HG03025 (cell line): ENCODE results near the gene HOXD11.

Source experiments
- ATAC-seq: cut with Tn5 transposase; IDR thresholded peaks from one replicate; pipeline ENCODE4 v1.9.1; 2021; ENCODE audit warnings: mild to moderate bottlenecking, moderate library complexity; ENCODE audit not compliant: unreplicated experiment, low FRiP score

HOXD11 gene

DNA sequence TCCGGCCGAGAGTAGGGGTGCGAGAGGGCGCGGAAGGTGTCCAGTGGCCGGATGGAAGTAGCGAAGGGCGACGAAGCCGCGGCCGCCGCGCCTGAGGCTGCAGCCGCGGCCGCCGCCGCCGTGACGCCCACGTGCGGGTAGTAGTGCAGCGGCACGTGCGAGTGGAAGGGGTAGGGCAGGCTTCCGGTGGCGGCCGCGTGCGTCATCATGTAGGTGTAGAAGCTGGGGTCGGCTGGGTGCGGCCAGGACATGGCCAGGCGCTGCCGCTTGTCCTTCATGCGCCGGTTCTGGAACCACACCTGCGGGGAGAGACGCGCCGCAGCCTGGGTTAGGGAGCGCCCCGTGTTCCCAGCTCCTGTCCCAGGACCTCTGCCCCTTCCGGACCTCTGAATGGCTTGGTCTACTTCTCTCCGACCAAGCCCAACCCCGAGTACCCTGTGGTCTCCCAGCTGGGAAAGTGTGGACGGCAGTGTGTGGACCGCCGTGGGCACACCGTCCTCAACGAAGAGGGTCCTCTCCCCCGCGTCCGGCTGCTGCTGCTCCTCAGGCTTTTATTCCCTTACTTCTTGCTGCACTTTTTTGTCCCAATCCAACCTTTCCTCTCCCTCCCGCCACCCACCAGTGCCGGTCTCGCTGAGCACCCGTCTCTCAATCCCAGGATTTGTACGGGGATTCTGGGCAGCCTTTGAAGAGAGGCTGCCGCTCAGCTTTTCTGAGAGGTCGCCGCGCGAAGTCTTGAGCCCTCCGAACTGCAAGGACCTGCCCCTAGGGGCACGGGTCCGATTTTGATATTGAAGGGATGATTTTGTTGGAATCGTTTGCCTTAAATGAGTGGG, 26.3 kb upstream of the HOXD11 start:
- no peak for ATAC-seq

DNA sequence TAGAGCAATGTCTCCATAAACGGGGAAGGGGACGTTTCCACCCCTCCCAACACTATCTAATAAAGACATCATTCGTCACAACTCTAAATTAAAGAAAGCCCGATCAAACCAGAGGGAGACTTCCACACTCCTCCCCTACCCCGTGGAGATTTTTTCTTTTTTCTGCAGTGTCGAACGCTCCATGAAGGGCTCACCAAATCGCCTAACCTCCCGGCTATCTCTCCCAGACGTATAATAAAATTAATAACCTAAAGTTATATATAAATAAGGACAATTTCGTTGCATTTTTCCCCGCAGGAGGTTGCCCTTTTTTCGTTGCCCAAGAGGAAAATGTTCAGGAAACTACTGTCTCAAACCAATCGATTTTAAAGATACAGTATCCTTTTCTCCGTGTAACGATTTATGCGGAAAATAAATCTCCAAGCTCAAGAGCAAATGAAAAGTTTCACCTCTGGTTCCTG, 25.7 kb upstream of the HOXD11 start:
- ATAC-seq = no peak

DNA sequence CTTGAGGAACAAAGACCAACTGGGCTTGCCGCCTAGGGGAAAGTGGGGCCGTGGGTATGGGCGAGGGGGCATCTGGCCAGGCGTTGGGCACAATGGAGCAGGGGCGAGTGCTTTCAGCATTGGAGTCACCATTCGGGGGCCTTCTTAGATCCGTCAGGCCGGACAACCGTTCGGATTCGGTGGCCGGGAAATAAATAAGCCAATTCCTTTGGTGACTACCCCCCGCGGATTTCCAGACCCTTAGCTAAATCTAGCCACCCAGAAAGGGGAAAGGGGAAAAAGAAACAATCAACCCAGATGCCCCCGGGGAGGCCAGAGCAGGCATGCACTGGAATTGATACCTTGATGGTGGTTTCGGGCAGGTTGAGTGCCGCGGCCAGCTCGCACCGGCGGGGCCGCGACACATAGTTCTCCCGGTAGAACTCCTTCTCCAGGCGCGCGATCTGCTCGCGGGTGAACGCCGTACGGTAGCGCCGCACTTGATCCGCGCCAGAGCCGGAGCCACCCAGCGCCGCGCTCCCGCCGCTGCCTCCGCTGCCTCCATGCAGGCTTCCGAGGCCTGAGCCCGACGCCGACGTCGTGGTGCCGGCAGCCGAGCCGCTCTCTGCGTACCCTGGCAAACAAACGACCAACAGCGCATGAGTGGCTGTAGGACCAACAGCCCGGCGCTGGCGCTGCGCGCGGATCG, 25.1 kb upstream of the HOXD11 start:
- no peak for ATAC-seq

DNA sequence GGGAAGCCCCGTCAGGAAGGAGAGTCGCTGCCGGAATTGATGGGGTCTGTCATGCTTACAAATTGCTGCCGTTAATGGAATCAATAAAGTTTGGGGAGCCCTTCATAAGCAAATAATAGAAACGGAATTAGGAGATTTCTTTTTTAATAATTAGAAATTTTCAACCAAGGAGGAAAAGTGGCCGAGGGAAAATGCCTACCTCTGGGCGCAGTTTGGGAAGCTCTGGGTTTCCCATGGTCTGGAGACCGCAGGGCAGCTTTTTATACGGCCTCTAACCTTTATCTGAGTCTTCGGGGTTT, 24.6 kb upstream of the HOXD11 start:
- no peak for ATAC-seq

DNA sequence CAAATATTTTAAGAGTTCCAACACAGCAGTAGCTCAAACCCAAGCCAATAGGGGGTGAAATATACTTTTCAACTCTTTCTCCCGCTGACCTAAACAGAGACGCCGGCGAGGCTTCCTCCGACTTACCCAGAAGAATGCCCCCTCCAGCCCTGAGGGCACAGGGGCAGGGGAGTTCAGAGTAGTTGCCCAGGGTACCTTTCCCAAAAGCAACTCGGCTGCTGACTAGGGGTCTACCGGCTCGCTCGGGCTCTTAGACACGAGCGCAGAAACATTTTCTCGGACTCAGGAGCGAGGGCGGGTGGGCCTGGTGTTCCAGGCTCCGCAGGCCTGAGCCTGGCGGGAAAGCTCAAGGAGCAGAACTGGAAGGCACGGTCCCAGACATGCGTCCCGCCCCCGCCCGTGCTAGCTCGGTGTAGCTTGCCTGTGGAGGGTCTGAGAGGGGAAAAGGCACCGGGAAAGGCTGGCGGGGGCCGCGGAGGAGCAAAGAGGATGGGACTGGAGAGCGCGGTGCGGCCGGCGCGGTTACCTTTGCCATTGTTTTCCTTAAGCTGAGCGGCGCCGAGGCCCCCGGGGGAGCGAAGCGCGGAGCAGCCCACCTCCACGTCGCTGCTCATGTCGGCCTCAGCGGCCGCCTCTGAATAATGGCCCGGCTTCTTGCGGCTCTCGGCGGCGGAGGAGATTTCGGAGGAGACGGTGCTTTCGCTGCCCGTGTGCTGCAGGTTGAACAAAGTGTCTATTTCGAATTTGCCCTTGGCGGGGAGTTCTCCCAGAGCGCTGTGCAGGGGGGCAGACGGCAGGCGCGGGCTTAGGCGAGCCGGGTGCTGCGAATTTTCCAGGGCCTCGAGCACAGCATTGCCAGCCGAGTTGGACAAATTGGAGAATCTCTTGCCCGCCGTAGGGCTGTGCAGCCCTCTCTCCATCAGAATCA, 24.0 kb upstream of the HOXD11 start:
- ATAC-seq = no peak

DNA sequence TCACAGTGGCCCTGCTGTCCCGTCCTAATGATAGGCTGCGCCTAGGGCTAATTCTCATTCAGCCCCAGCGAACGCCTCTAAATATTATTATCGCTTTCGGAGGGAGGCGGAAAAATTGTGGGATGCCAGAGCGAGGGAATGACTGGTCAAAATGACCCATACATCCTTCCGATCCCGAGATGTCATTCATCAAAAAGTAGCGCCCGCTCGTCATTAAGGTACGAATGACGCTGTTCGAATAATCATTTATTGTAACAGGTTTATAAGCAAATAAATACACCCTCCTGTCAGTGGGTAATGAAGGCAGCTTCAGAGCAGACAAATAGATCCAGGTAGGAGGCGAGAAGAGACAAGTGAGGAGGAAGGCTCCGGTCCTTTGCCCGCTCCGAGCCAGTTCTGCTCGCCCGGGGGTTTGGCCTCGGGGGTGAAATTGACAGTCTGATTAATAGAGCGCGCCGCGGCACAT, 23.3 kb upstream of the HOXD11 start, which contains the start of gene EVX2:
Gene EVX2, minus strand, starts transcription at position 167 of the 466 bp plus-strand sequence. CDS start 186 bp downstream, outside the sequence.
- no peak for ATAC-seq

DNA sequence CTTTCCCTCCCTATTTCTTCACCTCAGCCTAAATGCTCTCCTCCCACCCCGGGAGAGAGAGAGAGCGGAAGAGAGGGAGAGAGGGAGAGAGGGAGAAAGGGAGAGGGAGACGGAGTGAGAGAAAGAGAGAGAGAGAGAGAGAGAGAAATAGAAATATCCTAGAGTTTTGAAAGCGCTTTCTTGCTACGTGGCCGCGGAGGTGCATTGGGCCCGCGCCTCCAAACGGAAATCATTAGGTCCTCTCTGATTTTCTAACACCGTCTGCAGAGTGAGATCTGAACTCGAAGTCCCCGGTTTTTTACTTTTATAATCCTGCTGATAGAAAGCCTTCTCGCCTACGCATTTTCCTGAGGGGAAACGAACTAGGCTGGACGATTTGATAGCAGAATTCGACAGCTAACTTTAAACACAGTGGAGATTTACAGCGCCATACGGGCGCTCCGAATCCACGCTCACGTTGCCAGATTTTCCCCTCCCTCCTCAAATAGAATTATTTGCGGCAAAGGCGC, 22.4 kb upstream of the HOXD11 start:
- ATAC-seq = no peak

DNA sequence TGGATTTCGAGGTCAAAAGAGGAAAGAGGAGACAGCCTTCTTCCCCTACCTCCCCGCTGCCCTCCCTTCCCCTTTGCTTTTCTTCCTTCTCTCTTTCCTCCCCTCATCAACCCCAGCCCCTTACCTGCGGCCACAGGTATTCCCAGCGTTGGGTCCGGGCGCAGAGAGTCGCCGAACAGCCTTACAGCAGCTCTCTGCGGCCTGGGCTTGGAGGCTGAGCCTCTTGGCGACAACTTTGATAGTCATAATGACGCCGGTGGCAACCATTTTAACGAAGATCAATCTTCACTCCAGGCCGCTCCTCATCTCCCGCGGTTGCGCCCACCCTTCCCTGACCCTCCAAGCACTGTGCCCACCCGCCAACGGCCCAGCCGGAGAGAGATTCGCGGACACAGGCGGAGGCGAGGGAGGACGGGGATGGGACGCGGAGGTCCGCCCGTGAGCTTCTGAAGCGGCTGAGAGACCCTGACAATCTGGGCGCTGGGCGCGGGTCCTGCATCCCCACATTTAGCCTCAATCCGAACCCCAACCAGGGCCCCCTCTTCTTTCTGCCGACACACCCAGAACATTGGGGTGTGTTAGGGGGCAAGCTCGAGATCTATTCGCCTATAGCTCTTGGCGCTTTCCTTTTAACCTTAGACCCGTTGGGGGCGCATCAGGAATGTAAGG, 21.8 kb upstream of the HOXD11 start:
- no peak for ATAC-seq

DNA sequence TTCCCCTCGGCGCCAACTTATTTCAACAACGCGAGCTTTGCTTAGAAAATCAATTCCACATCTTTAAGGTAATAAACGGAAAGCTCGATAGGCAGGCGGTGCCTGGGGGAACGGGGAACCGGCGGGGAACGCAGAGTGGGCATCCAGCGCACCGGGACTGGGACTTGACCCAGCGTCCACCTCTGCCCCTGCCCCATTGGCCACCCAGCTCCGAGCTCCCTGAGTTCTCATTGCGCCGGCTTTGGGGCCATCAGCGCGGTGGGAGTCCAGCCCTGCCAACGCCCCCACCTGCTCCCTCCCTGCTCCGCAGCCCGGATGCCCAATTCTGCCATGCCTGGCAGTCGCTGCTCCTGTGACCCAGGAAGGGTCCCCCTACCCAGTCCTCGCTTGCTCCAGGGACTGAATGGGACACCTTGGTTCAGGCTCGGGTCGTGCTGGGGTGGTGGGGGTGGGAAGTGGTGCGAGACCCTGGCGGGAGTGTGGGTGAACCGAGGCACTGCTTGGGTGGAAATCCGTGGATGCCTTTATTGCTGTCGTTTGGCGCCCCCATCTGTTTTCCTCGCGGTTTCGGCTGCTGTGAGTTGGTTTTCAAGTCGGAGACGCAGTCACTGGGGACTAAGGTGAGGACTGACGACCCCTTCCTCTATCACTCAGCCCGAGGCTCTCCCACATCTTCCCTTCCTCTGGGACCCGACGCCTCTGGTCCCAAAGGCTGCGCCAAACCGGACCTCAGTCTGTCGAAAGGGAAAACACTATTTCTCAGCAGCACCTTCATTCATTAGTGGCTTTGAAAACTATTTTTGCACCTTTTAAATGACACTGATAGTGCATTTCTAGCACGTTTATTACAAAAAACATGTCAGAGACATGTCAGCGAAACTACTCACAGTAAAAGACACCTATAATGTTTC, 21.0 kb upstream of the HOXD11 start:
- ATAC-seq = no peak

DNA sequence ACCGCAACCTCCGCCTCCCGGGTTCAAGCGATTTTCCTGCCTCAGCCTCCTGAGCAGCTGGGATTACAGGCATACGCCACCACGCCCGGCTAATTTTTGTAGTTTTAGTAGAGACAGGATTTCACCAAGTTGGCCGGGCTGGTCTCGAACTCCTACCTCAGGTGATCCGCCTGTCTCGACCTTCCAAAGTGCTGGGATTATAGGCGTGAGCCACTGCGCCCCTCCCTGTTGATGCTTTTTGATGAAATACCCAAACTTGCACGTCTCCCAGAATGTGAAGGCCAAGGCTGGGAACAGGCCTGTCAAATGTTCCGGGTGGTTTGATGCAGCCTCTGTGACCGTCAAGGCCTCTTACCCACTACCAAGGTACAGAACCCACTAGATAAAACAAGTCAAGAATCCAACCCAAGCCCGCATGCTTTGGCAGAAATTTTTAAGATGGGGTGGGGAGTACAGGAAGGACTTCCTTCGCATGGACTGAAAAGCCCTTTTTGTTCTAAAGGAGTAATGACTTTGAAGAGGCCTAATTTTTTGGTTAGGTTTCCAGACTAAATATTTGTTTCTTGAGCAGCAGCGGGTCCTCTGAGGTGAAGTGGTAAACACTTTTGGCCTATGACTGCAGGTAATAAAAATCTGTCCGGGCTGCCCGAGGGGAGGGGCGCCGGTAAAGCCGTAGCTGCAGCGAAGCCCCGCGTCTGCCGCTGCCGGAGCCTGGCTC, 19.6 kb upstream of the HOXD11 start:
- ATAC-seq = no peak

DNA sequence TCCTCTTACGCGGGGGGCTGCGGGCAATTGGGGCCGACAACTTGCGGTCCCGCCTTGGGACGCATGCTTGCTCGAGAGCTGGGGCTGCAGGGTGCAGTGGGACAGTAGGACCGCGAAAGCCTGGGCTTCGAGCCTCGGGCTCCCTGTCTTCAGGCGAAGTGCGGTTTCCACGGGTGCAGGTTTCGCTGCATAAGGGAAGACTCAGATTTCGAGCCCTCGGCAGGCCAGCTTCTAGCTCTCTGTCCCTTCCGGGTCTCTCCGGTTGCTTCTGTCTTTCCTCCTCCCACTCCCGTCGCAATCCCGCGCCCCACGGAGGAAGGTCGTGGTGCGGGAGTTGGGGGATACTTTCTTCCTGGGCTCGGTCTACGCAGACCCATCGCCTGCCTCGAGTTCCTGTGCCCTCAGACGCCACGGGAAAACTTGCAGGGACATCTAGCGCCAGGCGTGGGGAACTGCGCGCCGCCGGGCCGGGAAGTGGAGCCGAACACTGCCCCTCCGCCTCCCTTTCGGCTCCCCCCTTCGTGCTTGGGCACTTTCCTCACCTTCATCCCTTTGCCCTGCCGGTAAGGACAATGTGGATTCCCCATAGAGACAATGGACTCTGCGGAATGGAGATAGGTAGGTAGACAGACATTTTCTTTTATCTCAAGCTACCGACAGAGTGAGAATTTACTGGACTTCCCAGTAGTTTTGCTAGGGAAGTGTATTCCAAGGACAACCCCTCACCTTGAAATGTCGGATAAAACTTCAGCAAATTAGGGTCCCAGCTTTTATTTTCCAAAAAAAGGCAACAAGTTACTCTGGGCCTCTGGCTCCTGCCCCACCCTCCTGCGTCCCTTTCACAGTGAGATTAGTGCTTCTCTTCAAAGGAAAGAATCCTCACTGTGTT, 18.8 kb upstream of the HOXD11 start:
- peak; percentile 73 for ATAC-seq

DNA sequence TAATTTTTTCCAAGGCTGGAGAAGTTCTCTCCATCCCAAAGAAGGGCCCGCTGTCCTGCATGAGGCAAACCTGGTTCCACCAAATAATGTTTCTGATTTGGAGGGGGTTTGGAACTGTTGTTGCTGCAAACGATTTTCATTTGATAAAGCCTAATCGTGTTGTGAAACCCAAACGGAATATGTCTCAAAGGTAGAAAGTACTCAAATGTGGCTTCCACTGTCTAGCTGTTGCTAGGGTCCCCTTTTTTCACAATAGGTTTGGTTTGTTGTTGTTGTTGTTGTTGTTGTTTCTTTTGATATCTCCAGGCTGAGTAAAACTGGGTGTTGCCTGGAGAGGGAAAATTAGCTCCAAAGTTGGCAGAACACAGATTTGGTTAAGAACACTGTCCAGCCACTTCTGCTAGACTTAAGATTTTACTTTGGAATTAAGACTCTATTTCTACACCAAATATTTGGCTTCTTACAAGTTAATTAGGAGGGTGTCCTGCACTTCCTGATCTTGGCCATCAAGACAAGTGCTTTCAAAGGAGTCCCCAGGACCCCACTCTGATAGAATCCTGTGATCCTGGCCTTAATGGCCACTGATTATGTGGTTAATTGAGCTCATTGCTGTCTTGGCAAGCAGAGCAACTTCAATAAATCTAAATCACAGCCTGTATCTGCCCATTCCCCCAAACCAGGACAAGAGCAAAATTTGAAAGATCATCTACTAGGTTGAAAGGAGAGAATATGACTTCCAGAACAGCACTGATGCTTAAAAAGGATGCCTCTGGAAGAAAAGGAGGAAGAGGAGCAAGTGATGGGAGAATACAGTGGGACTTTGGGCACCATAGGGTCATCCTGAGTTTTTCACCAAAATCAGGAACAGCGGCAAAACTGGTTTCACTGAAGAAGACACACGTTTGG, 17.9 kb upstream of the HOXD11 start:
- ATAC-seq = no peak

DNA sequence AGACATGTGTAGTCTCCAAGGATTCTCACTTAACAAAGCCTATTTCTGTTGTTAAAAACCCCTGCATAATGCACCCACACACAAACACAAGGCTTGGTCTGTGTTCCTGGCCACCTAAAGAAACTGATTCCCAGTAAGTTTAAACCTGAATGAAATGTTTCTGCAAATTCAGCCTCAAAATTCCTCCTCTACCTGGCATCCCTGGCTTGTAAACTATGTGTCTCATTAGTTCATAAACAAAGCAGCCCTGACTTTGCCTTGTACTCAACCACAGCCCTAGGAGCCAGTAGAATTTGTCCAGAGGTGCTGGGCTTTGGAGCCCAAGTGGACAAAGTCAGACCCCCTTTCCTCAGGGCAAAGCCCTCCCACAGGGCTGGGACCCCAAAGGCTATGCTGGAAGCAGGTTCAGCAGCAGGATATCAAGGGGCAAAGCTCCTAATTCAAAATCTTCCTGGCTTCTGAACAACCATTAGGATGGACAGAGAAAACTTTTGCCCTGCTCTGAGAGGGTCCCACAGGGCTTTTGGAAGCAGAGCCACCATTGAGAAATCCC, 17.2 kb upstream of the HOXD11 start:
- no peak for ATAC-seq

DNA sequence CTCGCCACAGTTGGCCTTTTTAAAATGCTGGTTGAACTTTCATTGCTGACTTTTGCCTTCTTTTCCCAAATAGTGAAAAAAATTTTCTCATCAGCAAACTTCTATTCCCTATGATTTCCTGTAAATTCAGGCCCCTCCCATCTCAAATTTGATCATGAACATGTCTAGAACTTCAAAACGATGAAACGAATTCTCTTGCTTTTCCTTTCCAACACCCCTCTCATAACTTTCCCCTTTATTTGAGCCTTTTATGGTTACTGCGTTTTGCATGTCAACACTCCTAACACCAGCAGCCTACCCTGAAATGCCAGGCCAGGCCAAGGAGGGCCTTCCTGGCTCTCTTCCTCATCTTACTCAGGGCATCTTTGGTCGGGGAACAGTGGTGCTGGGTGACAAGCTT, 16.2 kb upstream of the HOXD11 start:
- ATAC-seq = no peak

DNA sequence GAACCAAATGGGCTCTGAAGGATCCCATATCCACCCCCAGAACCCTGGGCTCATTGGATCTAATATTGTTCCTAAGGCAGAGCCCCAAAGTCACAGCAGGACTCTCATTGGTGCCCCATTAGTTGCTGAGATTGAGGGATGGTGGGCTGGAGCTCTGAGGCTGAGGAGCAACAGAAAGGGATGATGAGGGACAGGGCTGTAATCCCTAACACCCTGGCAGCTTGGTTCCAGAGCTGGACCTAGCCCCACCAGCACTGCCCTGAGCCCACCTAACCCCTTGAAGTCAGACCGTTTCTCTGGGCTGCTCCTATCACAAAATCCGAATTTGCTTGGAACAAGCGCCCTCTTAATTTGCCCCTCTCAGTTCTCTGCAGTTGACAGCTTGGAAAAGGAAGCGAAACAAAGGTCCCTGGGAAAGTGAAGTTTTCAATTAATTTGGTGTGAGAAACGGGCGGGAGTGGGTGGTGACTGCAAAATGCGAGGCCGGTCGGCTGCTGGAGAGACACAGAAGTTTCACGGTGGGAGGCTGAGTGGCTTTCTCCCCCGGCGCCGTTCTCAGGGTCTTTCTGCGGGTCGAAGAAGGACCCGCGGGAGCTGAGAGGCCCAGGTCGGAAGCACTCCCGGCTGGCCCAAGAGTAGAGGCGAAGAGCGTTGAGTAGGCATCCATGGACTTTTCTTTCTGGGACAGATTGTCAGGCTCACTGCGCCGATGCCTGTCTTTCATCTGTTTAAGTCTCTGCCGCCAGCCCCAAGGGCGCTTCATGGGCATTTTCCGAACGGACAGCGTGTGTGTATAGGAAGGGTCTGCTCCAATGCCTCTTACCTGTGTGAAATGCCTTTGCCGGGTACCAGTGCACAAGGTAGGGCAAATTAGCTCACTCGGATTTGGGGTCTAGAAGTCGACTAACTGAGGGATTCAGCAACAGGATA, 15.5 kb upstream of the HOXD11 start:
- no peak for ATAC-seq
